Ramos (cell line): ENCODE data around the gene C1RL.

Experiments used
- in situ Hi-C: fragments of 300-500 bp; cut with MboI; formaldehyde crosslinking; loops from one replicate; pipeline ENCODE4 v1.14.3; 2022; ENCODE audit warnings: low sequenced_read_pairs; ENCODE audit not compliant: unreplicated experiment

The C1RL gene, protein sequence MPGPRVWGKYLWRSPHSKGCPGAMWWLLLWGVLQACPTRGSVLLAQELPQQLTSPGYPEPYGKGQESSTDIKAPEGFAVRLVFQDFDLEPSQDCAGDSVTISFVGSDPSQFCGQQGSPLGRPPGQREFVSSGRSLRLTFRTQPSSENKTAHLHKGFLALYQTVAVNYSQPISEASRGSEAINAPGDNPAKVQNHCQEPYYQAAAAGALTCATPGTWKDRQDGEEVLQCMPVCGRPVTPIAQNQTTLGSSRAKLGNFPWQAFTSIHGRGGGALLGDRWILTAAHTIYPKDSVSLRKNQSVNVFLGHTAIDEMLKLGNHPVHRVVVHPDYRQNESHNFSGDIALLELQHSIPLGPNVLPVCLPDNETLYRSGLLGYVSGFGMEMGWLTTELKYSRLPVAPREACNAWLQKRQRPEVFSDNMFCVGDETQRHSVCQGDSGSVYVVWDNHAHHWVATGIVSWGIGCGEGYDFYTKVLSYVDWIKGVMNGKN

DNA sequence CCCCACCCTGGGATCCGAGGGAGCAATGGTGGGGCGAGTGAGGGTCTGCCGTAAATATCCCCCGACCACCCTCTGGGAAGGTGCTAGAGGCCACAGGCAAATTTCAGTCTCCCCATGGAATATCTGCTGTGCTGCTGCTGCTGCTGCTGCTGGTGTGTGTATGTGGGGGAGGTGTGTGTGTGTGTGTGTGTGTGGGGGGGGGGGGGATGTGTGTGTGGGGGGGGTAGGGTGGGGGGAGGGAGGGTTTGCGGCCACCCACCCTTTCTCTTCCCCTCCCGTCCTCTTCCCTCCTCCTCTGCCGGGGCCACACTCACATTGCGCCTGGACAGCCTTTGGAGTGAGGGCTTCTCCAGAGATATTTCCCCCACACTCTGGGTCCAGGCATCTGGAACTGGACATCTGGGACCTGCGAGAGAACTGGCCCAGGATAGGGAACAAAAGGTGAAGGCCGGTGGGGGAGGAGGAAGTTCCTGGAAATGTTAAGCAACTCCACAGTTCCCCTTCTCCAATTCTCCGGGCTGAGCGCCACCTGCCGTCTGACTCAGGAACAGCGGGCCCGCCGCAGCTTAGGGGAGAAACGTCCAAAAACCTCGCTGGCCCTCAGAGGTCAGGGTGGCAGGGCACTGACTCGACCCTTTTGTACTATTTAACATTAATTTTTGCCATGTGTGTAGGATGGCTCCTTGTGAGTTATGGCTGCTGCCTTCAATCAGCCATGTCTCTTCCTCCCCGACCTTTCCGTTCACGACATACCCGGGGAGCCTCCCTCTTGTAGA is at the start of gene C1RL:
Gene C1RL, minus strand, starts transcription at position 419 of the 776 bp plus-strand sequence. Its CDS starts 34 bp downstream, at position 385.
- in situ Hi-C loops: no loop called here

DNA sequence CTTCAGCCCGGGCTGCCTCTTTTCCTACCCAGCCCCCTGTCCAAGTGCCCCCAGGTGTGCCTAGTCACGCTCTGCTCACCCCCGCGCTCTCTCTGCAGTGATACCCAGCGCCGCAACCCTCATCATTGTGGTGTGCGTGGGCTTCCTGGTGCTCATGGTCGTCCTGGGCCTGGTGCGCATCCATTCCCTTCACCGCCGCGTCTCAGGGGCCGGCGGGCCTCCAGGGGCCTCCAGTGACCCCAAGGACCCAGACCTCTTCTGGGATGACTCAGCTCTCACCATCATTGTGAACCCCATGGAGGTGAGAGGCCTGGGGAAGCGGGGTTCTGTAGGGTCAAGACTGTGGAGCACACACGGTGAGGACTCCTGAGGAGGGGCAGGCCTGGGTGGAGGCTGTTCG is 48.4 kb upstream of the C1RL start:
- in situ Hi-C loops: no loop called here

DNA sequence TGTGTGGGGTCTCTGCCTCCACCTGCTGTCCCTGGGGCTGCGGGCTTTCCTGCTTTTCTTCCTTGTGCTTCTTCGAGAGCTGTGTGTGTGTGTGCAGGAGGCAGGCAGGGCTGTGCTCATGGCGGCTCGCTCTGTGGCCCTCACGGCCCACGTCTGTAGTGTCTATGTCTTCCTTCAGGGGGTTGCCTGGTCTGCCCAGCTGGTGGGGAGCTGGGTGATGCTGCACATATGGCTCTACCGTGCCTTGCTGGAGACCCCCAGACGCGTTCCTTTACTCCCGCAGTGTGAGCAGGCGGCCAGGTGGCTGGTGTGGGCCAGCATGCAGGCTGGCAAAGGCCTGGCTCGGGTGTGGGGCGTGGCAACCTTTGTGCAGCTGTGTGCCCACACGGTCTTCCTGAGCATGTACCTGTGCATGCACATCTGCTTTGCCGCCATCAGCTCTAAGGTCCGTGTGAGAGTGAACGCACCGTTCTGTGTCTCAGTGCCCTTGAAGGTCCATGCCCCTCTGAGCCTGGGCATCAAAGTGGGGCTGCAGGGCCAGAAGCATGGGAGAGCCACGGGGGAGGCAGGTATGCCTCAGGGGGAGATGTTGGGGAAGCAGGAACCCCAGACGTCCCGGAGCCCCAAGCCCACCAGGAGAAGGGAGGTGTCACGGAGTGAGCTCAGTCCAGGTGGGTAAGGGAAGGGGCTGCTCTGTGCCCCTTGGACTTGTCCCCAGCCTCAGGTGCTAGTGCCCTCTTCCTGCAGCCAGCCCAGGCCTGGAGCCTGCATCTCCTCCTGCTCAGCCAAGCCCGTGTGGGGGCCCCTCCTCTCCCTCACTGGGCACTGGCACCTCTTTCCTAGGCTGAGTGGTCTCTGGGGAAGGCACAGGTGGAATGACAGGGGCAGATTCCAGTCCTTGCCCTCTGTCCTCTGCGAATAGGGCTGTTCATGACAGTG is 47.5 kb upstream of the C1RL start:
- in situ Hi-C loops: no loop called here

DNA sequence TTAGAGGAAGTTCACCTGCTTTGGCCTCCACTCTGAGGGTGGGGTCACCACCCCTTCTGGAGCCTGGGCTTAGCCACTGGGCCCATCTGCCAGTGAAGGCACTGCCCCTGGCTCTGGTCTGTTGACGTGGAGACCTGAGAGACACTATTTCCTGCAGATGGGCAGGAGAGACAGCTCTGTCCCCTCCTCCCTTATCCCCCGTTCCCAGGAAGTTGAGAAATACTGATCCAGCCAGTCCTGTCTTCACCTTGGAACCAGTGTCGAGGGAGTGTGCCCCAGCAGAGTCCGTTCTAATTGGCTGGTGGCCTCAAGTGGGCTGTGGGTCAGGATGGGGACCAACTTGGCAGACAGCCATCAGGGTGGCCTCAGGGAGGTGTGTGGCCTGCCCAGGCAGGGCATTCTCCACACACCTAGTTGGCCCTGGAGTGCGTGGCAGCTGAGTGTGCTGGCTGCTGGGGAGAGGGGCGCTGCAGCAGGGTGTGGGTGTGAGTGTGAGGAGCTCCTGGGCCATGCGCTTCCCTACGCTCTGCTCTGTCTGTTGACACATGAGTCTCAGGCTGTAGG is 46.5 kb upstream of the C1RL start:
- in situ Hi-C loops: no loop called here

DNA sequence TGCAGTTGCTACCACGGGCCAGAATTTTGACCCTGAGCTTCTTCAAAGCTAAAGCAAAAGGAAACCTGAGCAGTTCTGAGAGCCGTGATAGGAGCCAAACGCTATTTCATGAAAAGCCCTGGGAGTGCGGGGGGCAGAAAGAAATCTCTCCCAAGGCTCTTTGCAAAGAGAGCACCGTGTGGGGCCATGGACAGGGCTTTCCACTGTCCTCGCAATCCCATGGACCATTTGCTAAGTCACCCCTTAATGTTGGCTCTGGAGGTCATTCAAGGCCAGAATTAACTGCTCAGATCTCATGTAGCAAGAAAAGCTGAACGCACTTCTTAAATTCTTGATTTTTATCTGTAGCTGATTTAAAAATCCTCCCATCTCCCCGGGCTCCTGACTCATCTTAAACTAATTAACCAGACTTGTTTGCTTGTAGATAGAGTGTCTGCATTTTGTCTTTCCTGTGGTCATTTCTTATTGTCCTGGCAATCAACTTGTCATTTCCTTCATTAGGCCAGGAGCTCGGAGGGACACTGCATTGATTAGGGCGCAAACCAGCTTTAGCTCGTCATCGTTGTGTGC is 46.0 kb upstream of the C1RL start:
- in situ Hi-C loops: no loop called here

DNA sequence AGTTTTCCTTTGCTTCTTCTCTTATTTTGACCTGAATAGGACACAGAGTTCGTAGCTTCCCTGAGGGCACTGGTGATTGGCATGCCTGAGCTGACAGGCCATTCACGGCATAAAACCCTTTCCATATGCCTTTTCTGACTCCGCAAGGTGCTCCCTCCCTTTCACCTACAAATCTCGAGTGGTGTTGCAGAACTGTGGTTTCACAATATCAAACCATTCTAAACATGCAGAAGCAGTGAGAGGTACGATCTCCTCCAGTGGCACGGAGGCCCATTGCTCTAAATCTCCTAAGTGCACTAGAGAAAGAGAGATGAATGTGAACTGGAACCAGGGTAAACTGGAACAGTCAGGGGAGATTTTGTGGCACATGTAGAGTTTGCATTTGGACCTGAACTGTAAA is 45.0 kb upstream of the C1RL start:
- in situ Hi-C loops: no loop called here

DNA sequence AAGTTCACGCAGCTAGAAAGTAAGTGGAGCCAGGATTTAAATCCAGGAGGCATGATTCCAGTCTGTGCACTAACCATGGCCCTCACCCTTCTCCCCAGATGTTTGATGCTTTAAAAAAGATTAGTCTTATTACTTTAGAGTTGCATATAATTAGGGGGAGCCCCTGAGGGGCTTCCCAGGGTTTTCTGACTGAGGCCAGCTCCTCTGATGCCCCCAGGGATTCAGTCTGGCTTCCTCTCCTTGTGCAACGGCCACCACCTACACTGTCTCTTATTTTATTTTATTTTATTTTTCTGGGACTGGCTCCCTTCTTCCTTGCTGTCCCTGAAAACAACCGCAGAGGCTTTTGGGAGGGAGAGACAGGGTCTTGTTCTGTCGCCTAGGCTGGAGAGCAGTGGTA is 43.8 kb upstream of the C1RL start:
- in situ Hi-C loops: no loop called here

DNA sequence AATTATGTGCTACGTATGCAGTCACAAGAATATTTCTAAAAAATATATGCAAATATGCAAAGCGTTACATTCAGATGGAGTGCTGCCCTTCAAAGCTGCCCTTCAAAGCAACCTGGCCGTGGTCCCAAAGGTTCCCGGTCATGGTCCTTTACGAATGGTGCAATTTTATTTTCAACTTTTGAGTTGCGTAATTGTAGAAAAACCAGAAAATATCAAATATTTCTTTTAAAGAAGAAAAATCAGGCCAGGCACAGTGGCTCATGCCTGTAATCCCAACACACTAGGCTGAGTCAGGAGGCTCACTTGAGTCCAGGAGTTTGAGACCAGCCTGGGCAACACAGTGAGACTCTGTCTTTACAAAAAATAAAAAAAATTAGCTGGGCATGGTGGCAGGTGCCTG is 42.5 kb upstream of the C1RL start:
- in situ Hi-C loops: no loop called here

DNA sequence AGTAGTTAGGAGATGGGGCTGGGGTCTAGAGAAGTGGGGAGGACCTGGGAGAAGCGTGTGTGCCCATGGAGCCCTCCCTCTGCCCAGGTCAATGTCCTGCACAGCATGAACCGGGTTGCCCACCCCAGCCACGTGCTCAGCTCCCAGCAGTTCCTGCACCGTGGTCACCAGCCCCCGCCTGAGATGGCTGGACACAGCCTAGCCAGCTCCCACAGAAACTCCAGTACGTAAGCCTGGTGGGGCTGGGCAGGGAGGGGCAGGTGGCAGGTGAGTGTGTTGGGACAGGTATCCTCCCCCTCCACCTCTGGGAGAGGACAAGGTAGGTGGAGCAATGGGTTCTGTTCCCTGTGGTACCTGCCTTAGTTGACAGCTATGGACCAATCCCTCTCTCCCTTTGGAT is 41.8 kb upstream of the C1RL start:
- in situ Hi-C loops: no loop called here

DNA sequence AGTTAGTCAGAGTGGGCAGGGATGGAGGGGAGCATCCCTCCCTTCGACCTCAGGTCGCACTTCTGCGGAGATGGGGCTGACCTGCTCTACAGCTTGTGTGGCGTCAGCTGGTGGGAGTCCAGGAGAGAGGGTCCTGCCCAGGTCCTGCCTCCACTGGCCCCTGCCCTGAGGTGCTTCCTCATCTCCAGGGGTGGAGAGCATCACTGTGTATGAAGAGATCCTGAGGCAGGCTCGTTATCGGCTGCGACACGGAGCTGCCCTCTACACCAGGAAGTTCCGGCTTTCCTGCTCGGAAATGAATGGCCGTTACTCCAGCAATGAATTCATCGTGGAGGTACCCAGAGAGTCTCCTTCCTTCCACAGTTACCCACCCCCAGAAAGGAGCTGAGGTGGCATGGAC is 41.3 kb upstream of the C1RL start:
- in situ Hi-C loops: no loop called here

DNA sequence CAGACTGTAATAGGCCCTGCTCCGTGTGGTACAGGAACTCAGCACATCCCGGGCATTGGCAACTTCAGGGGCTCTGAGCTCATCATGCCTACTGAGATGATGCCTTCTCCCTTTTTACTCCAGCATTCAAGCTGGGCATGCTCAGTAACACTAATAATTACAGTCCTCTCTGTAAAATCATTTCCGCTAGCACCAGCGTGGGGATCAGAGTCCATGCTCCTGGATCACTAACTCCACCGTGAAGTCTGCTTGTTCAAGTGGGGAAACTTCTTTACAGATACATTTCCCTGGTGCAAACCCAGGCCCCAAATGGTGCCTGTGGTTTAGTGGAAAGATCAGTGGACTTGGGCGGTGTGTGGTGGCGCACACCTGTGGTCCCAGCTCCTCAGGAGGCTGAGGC is 37.9 kb upstream of the C1RL start:
- in situ Hi-C loops: no loop called here

DNA sequence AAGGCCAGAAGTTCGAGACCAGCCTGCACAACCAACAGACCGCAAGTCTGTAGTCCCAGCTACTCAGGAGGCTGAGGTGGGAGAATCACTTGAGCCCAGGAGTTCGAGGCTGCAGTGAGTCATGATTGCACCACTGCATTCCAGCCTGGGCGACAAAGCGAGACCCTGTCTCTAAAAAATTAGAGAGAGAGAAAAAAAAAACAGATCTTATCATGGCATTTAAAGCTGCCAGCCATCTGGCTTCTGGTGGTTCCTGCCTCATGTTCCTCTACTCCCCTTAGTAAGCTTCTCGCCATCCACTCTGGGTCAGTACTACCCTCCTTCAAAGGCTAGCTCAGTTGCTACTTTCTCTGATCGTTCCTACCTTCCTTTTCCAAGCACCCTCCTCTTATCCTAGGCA is 37.2 kb upstream of the C1RL start:
- in situ Hi-C loops: no loop called here

DNA sequence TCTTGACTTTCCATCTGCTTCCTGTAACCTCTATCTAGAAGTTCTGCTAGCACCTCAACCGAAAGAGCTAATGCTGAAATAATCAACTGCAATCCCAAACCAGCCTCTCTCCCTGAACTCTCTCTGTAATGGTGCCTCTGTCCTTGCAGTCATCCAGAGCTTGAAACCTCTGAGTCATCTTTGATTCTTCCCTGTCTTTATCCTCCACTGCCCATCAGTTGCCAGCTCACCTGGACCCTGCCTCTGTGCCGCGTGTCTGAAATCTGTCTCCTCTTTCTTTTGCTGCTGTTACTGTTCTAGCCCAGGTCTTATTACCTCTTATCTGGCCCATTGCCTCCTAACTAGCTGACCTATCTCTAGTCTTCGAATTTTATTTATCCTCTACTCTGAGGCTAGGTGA is 36.7 kb upstream of the C1RL start:
- in situ Hi-C loops: no loop called here

DNA sequence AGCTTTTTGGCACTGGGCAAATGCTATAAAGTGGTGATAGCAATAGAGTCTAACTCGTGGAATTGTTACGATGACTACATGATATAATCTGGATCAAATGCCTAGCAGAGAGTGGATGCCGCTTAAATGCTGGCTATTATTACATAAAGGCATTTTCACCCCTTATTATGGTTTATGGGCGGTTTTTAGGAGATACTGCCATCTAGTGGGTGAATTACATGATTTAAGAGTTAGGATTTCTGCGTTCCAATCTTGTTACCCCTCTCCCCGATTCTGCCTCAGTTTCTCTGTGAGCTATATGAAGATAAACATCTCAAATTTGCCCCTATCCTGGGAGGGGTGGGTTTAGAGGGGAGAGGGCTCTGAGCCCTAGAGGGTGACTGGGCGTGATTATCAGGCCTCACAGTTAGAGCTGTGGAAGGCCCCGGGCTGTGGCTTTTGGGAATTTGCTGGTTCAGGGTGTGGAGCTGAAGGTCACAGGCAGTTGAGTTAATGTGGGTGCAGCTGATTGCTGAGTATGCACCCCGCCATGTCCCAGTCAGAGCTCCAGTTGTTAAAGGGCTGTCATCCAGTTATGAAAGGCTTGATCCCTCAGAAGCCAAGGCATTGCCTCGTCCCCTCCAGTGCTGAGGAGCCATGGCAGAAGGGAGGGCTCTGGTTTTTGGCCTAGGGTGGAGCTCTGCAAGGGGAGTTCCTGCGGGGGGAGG is 35.6 kb upstream of the C1RL start:
- in situ Hi-C loops: no loop called here

DNA sequence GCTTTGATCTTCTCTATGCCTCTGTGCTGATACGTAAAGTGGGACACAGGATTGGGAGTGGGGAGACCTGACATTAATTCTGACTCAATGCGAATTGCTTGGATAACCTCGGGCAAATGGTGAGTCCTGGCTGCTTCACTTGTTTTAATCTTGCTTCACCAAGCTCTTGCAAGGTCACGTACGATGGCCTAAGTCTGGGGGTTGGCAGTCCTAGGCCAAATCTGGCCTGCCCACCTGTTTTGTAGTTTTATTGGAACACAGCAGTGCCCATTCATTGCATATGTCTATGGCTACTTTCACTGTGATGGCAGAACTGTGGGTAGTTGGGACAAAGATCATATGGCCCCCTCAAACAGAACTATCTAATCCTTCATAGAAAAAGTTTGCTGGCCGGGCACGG is 34.5 kb upstream of the C1RL start:
- in situ Hi-C loops: no loop called here

DNA sequence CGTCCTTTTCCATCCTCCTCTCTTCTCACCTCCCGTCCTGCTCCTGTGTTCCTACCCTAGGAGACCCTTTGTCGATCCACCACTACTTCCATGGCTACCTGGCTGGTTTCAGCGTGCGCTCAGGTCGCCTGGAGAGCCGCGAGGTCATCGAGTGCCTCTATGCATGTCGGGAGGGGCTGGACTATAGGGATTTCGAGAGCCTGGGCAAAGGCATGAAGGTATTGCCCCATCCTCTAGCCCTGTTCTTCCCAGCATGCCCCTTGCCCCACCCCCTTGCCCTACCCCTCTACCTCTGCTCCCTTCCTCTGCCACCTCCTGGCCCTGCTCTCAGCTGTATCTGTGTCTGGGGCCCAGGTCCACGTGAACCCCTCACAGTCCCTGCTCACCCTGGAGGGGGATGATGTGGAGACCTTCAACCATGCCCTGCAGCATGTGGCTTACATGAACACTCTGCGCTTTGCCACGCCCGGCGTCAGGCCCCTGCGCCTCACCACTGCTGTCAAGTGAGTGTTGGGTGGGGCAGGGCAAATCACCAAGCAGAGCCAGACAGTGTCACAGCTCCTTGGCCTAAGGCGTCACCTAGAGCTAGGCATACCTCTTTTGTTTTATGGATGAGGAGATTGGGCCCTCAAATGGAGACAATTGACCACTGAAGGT is 33.9 kb upstream of the C1RL start:
- in situ Hi-C loops: no loop called here

DNA sequence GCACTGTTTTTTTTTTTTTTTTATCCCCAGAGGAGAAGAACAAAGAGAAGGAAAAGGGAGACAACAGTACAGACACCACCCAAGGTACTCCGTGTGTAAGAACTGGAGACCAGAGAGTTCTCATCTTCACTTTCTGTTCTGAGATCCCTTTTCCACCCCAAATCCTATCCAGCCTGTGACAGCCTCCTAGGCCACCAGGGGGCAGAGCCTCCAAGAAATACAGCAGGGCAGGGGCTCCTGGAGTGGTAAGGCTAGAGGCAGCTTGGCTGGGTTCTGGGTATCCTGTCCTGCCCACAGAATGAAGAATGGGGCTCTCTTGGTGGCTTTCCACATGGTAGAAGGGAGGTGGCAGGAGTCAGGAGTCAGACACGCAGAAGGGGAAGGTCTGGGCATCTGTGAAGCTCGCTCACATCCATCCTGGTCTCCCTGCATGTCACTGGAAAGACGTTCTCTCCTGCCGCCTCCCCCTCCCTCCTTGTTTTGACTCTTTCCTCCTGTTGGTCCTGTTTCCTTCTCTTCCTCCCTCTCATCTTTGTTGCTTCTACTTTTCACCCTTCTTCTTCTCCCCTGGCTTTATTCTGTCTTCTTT is 33.1 kb upstream of the C1RL start:
- in situ Hi-C loops: no loop called here

DNA sequence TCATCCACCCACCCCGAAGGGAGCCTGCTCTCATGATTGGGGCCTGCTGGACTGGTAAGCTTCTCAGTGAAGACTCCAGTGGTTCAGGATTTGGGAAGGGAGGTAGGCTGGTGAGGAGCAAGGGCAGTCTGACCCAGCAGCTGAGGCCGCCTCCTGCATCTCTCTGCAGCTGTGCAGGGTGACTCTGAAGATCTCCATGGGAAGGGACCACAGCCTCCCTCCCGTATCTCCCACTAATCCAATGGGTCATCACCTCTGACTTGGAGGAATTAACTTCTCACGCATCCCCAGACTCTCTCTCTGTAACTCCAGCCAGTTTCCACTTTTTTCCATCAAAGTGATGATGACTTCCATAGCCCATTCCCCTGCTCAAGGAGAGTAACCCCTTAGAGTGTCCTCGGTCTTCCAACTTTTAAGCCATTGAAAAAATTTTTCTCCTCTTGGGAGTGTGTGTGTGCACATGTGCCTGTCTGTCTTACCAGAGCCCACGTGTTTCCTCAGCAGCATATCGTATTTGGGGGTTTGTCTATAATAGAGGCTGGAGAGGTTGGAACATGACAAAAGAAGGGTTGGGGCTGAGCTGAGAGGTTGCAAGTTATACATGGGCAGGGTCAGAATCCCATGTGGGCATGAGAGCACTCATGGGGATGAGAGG is 32.5 kb upstream of the C1RL start:
- in situ Hi-C loops: no loop called here
